Neuron (in vitro differentiated cells): Measurements from ENCODE around the gene LIAS.

Experiments
- H2AFZ ChIP-seq: one replicate; pipeline ENCODE4 v1.6.1; 2013; ENCODE audit warnings: low read depth, mild to moderate bottlenecking, inconsistent platforms, low read length, moderate library complexity
- H3K27me3 ChIP-seq: one replicate; pipeline ENCODE4 v1.6.1; 2013; ENCODE audit warnings: low read length; ENCODE audit not compliant: insufficient read depth
- H3K36me3 ChIP-seq: one replicate; pipeline ENCODE4 v1.6.1; 2013; ENCODE audit warnings: low read length; ENCODE audit not compliant: insufficient read depth
- H3K4me1 ChIP-seq: one replicate; pipeline ENCODE4 v1.6.1; 2013; ENCODE audit warnings: low read length; ENCODE audit not compliant: insufficient read depth
- H3K4me3 ChIP-seq: 2 replicates; pipeline ENCODE4 v1.5.1; 2013; ENCODE audit warnings: mild to moderate bottlenecking, low read length, moderate library complexity
- H3K9me3 ChIP-seq: one replicate; pipeline ENCODE4 v1.6.1; 2013; ENCODE audit warnings: low read length

Gene LIAS

GRCh38 chr4:39518484-39518883, 59.6 kb downstream of the LIAS start:
- peaks cover 50% of the 10 kb centered on the region for H3K36me3 ChIP-seq

GRCh38 chr4:39521253-39521919, 62.5 kb downstream of the LIAS start:
- Histone ChIP-seq H3K36me3 (peaks cover 26% of the 10 kb centered on the region), H3K4me1 (no peaks in the 10 kb centered on the region), H2AFZ (no peak overlapping the region), H3K4me3 (no peak overlapping the region), H3K9me3 (no peaks in the 10 kb centered on the region), H3K27me3 (no peaks in the 10 kb centered on the region)

More at GRCh38 chr4:39518484-39518883, 59.6 kb downstream of the LIAS start:
- Histone ChIP-seq H3K9me3 (no peaks in the 10 kb centered on the region), H2AFZ (no peak overlapping the region), H3K4me3 (no peak overlapping the region), H3K27me3 (no peaks in the 10 kb centered on the region), H3K4me1 (no peaks in the 10 kb centered on the region)

- Histone ChIP-seq H3K36me3 (peaks cover 22% of the 10 kb centered on the region), H3K9me3 (no peaks in the 10 kb centered on the region), H2AFZ (no peak overlapping the region), H3K4me1 (no peaks in the 10 kb centered on the region), H3K27me3 (no peaks in the 10 kb centered on the region), H3K4me3 (no peak overlapping the region)
These were observed 63.2 kb downstream of the LIAS start for GRCh38 chr4:39522068-39522467.

- H3K9me3 ChIP-seq, result no peaks in the 10 kb centered on the region
- peaks cover 13% of the 10 kb centered on the region for H3K36me3 ChIP-seq
- H3K4me1 ChIP-seq, result peaks cover 9% of the 10 kb centered on the region
- H3K27me3 ChIP-seq, result no peaks in the 10 kb centered on the region
- no peak overlapping the region for H2AFZ ChIP-seq
- H3K4me3 ChIP-seq, result no peak overlapping the region
These were observed 65.5 kb downstream of the LIAS start for GRCh38 chr4:39524161-39524957.

- Histone ChIP-seq H3K36me3 (peaks cover 5% of the 10 kb centered on the region), H3K4me3 (peak overlapping the region; percentile 73), H3K27me3 (no peaks in the 10 kb centered on the region), H2AFZ (peak overlapping the region; percentile 94), H3K9me3 (peaks cover 7% of the 10 kb centered on the region), H3K4me1 (peaks cover 9% of the 10 kb centered on the region)
These were observed 67.2 kb downstream of the LIAS start for GRCh38 chr4:39525822-39526690.

GRCh38 chr4:39526765-39527295, 68.0 kb downstream of the LIAS start:
- Histone ChIP-seq H3K4me3 (peak overlapping the region; percentile 73), H3K27me3 (no peaks in the 10 kb centered on the region), H3K36me3 (peaks cover under 1% of the 10 kb centered on the region)

GRCh38 chr4:39527296-39528060, 68.6 kb downstream of the LIAS start, which contains the start of gene UGDH:
Gene UGDH, minus strand, starts transcription at chr4:39527439. Its CDS starts 5,927 bp downstream, at chr4:39521512.
- H3K4me1 ChIP-seq, result peaks cover 9% of the 10 kb centered on the region
- peaks cover 8% of the 10 kb centered on the region for H3K9me3 ChIP-seq
- peak within 1 kb of the TSS; percentile 73 for H3K4me3 ChIP-seq
- H3K36me3 ChIP-seq, result peaks cover 7% of the 10 kb centered on the region
- no peaks in the 10 kb centered on the region for H3K27me3 ChIP-seq
- H2AFZ ChIP-seq, result peak within 1 kb of the TSS; percentile 94

More at GRCh38 chr4:39526765-39527295, 68.0 kb downstream of the LIAS start:
- Histone ChIP-seq H3K9me3 (peaks cover 7% of the 10 kb centered on the region), H3K4me1 (peaks cover 9% of the 10 kb centered on the region), H2AFZ (peak overlapping the region; percentile 94)

- no peaks in the 10 kb centered on the region for H3K27me3 ChIP-seq
- H3K36me3 ChIP-seq, result peaks cover 12% of the 10 kb centered on the region
- peak overlapping the region; percentile 73 for H3K4me3 ChIP-seq
- H2AFZ ChIP-seq, result peak overlapping the region; percentile 58
- peaks cover 10% of the 10 kb centered on the region for H3K9me3 ChIP-seq
- peaks cover 9% of the 10 kb centered on the region for H3K4me1 ChIP-seq
These were observed 69.2 kb downstream of the LIAS start for GRCh38 chr4:39528061-39528465.
